Stimulated activated CD8-positive, alpha-beta memory T cell treated with anti-CD3 and anti-CD28 coated beads, Interleukin-15, amount 100 ng/mL, for 24 hours (primary cell): ENCODE data around the gene DPF3.
"Not testable (repeated sequence)": the region's sequence is repeated elsewhere in the genome, so short reads cannot be mapped to it uniquely, and the experiment has no call there.

Source experiments
- DNase-seq: peaks from one replicate; pipeline ENCODE4 v3.0.0-alpha.2; 2020; ENCODE audit warnings: low read depth

DPF3 gene

DNA sequence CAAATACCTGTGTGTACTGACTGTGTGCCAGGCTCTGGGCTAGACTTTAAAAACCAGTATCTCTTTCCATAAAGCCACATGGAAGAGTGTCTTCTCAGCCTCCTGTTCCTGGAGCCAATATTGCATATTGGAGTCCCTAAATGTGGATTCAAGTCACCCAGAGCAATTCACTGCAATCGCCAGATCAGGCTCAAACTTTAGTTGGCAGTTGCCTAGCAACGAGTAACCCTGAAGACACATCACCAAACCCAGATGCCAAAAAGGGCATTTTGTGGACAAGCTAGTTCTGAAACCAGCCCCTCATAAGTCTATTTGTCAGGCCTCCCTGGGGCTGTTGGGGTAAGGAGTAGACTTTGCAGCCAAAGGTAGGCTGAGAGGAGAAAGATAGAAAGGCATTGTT is 13.7 kb downstream of the DPF3 start:
- DNase-seq: no peak

DNA sequence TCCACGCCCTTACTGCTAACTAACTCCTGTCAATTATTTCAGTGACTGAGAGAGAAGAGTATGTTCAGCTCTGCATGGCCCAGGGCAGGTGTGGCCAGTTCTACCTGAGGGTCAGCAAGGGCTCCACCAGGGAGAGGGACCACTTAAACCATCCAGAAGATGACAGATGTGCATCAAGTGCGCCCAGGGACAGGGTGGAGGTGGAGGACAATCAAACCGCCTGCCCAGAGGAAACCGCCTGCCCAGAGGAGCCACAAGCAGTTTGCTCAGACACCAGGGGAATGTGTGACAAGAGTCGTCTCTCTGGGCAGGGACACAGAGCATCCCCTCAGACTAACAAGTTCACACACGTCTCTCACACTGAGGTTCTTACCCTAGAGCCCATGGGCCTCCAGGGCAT is 14.5 kb downstream of the DPF3 start:
- no peak for DNase-seq

DNA sequence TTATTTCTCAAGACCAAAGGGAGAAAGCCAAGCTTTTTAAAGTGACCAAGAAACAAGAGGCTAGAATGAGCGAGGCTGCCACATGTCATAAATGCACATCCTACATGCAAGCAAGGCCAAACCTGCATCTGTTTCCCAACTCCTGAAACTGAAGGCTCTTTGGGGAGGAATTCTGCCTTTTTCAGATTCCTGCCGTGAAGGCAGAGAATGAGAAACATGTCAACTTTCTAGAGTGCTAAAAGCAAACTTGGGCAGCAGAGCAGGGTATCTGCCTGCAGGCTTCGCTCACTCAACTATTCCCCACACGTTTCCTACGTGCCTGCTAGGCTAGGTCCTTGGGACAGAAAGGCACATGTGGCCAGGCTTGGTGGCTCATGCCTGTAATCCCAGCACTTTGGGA is 15.2 kb downstream of the DPF3 start:
- no peak for DNase-seq

DNA sequence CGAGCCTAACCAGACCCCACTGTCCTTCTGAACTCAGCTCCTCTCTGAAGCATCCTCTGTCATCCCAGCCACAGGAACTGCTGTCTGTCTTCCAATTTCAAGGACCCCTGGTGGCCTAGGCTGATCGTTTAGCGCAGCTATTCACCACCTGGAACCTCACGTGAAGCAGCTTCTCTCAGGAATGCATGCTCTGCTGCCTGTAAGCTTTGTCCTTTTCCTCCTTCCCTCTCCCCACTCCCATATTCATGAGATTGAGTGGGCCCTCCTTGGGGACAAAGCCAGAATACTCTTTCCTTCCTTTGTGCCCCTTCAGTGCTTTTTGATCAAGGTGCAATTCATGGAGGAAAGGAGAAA is 17.2 kb downstream of the DPF3 start:
- DNase-seq: no peak

DNA sequence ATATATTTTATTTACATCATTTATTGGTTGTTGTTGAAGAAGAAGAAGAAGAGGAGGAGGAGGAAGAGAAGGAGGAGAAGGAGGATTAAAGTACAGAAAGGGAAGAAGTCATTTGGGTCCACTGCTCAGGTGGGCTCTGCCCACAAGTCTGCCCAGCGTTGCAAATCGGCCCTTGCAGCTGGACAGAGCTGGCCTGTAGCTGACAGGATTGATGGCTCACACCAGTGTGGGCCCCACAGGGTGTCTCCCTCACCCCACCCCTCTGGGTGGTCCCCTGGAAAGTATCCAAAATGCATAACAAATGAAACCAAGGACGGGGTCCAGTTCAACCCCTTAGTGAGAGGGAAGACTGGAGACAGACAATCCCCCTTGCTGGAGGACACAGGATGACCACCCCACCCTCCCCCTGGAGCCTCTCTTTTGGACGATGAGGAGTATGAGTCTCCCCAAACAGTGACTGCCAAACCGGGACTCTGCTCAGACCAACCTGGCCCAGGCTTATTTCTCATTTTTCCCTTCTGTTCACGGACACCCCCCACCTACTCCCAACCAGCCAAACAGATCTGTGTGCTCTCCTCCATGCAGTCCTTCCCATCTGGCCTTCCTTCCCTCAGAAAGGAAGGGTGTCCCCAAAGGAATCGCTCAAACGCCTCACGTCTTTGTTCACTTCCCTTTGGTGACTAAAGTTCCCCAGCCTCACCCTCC is 17.7 kb downstream of the DPF3 start:
- no peak for DNase-seq

DNA sequence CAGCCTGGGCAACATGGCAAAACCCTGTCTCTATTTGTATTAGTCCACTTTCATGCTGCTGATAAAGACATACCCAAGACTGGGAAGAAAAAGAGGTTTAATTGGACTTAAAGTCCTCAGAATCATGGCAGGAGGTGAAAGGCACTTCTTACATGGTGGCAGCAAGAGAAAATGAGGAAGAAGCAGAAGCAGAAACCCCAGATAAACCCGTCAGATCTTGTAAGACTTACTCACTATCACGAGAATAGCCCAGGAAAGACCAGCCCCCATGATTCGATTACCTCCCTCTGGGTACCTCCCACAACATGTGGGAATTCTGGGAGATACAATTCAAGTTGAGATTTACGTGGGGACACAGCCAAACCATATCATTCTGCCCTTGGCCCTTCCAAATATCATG is 23.0 kb downstream of the DPF3 start:
- DNase-seq: not testable (repeated sequence)

DNA sequence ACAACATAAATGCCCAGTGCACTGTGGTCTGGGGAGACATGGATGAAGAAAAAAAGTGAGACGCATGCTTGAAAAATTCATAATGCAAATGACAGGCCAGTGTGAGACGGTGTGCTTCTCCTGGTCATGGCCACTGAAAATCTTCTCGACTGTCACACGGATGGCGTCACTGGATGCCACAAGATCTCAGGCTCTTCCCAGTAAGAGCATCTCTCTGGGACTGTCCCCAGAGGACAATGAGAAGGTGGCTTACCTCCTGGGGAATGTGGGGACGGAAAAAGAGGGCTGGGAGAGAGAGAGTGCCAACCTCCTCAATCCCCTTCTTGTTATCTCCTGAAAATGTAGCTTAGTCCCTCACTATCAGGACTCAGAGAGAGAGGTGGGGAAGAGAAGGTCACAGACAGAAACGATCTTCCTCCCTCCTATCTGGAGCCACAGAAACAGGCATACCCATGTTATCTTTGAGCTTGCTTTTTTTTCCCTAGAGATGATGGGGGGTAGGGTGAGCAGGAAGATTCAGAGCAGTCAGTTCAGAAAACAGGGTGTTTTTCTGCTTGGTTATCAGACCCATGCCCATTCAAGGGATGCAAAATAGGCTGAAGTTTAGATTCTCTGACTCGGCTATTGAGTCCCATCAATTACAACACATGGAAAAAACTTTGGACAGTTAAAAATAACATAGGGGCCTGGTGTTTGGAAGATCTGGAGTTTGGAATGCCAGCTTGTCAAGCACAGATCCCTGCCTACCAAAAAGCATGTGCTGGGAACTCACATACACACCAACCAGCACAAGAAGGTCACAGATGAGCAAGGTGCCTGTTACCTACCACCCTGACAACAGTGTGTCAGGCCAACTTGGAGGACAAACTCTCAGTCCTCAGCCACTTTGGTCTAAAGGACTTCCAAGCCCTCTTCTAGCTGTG is 24.2 kb downstream of the DPF3 start:
- DNase-seq: no peak

DNA sequence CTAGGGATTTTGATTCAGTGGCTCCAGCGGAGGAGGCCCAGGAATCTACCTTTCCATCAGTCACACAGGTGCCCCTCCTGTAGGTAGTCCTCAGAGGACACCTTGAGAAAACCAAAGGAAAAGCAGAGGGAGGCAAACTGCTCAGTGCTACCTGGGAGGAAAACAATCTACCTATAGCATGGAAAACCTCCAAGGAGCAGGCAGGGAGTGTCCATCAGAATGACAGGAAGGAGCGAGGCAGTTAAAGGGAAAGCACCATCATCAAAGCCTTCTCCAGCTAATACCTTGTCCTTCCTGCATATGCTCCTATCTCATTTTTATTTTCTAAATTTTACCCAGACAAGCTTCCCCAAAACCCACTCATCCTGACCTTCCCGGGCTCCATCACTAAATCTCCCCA is 25.4 kb downstream of the DPF3 start:
- DNase-seq: no peak

DNA sequence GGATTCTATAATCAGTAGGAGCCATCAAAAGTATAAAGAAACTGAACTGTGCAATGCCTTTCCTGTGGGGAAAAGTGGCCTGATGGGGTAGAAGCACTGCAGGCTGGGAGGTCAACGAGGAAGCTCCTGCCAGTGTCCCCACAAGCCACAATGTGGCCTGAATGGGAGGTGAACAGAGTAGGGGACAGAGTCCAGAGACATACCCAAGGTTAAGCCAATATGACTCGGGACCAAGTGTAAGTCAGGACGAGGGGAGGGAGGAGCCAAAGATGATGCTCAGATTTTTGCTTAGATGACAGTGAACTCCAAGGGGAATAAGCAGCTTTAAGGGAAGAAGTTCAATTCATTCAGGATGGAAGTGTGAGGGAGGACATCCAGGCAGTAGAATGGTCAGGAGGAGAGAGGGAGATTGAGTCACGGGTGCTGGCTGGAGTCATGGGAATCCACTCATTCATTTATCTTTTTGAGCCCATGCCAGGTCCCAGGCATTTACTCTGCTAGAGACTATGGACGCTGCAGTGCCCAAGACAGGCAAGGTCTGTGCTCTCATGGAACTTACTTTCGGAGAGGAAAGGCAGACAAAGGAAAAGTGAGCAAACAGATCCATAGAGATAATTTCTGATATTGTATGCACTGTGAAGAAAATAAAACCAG is 29.1 kb downstream of the DPF3 start:
- DNase-seq: no peak

DNA sequence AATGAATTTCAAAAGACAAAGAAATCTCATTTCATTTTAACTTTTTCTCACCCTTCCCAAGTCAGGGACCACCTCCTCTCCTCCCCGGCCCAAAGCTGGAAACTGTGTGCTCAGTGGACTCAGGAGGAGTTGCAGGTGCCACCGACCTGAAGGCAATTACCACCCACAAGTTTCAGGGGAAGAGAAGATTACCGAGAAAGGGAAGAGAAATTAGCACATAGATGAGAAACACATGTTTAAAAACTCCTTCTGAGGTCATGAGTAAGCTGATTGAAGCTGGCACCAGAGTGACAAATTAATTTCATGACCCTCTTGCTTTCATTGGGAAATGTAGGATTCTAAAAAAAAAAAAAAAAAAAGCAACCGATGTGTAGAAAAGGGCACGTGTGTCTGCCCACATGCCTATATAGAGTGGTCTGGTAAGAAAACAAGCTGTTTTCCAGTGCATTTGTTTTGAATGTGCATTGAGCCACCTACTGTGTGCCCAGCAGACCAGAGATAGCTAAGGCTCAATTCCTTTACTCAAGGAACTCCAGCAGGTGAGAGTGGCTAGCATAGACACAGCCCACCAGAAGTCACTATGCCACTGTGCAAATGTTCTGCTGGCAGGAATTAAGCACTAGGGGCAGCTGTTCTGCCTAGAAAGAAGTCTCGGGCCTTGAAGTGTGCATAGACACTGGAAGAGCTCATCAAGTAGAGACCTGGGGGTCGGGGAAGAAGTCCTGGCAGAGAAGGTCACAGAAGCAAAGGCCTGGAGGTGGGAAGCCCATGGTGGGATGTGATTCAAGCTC is 30.5 kb downstream of the DPF3 start:
- DNase-seq: no peak

DNA sequence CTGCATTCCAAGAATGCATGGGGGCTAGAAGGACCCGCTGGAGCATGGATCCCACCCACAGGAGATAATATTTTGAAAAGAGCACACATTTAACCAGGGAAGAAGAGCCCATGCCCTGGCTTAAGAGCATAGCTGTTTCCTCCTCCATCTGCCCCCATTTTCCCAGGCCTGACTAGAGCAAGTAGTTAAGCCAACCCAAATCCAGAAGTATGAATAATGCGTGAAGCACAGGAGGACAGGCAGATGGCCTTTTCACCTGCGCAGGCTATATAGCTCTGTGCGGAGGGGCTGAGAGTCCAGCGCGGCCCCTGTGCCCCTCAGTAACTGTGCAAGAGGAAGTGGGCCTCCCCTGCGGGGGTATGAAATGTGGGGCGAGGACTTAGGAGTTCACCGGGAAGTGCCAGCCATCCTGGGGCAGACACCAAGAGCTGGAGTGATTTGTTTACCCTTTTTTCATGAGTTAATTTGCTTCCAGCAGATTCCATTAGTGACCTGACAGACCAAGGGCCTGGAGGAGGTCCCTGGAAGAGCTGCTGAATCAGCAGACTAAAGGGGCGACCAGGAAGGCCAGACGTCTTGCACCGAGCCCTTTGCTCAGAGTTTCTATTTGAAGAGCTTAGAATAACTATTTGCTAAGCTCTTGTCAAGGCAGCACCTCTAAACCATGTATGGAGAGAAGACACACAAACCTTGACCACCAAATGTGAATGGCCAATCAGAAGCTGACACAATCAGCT is 37.2 kb downstream of the DPF3 start:
- DNase-seq: no peak

DNA sequence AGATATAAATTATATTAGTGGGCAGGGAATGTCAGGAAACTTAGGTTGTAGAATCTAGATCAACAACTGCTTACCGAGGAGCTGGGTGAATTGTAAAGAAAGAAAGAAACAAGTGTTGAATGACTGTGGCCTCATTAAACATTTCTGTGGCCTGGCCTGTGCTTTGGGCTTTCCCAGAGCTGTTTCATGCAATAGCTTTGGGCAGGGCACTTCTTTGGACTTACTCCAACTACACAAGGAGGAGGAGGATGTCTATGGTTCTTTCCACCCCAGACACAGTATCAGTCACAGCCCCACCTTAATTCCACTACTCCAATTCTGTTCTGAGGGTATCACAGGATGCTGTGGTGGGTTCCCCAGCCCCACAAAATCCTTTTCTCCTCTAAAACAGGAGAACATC is 38.0 kb downstream of the DPF3 start:
- DNase-seq: no peak

DNA sequence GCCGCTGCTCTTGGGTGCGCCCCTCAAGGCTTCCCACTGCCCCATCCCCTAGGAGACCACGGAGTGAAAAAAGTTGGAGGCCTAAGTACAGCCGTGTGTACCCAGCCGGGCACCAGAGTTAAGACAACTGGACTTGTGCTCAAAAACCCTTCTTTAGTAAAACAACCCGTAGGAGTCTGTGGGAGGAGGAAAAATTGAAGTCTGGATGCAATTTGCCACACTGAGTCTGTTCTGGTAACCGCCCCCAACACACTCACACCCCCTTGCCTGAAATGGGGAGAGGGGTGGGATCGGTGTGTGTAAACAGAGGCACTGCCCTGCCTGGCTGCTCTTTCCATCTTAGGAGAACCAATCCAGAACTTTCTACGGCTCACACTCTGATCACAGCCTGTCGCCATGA is 41.7 kb downstream of the DPF3 start:
- DNase-seq: no peak

DNA sequence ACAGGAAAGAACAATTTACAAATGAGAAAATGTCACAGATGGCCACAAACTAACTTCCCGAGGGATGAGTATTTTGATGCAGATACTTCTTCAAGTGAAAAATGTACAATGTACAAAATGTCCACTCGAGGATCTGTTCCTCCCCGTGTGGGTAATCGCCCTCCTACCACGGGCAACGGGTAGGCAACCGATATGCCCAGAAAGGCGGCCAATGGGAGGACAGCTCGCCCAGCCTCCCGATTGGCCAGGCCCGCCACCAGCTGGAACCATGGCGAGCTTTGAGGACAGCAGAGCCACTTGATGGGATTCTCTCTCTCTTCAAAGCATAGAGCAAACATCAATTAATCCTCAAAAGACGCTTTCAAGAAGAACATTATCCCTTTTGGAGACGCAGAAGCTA is 42.3 kb downstream of the DPF3 start:
- no peak for DNase-seq

DNA sequence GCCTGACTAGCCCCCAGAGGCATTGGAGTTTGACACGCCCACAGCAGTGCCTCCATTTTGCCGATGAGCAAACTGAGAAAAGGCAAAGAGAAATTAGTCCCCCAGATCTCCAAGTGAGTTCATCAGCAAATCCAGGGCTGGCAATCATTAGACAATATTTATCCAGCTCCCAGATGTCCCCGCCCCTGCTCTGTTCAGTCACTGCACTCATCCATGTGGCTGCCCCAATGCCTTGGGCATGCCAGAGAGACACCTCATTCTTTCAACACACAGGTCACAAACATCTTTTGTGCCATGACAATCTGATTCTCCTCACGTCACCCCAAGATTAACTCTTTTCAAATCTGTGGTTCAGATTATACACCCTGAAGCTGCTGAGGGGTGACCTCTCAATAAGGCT is 43.5 kb downstream of the DPF3 start:
- DNase-seq: no peak

DNA sequence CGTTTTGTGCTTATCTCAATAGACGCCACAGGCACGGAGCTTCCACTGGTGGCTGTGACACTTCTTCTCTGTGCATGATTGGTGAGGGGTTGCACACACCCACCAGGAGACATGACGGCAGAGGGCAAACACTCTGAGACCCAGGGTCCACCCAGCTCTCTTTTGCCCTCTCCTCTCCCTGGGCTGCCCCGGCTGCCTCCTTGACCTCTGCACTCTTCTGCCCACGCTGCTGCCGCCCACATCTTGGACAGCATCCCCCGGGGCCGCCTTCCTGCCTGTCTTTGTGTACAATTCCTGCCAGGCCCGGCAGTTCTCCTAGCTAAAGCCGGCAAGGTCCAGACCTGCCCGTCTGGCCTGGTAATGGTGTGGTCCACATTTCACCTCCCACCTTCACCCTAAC is 44.7 kb downstream of the DPF3 start:
- DNase-seq: no peak

DNA sequence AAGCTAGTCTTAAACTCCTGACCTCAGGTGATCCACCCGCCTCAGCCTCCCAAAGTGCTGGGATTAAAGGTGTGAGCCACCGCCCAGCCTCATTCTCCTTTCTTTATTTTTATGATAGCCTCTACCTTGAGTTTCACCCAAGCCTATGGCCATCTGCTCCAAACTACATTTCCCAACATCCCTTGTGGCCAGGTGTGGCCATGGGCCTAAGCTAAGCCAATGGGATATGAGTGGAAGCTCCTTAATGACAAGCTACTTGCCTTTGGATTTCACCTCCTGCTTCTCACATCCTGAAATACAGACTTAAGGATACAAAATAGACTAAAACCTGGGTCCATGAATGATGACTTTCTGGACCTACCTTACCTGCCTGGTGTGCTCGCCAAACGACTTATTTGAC is 46.2 kb downstream of the DPF3 start:
- DNase-seq: no peak

DNA sequence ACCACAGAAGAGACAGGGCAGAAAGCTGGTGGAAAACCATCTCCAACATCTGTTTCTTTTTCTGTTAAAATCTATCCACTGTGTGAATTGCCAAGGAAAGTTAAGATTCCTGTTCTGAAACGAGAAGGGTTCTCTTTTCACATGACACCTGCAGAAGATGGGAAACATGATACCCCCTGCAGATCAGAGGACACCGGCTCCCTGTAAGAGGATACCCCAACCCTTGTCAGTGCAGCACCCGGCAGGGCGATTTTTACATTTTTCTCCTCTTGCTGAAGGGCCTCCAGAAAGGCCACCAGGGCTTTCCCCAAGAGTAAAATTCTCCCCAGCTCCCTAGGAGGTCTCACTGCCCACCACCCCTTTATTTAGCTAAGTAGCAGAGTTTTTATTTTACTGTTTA is 48.2 kb downstream of the DPF3 start:
- no peak for DNase-seq

DNA sequence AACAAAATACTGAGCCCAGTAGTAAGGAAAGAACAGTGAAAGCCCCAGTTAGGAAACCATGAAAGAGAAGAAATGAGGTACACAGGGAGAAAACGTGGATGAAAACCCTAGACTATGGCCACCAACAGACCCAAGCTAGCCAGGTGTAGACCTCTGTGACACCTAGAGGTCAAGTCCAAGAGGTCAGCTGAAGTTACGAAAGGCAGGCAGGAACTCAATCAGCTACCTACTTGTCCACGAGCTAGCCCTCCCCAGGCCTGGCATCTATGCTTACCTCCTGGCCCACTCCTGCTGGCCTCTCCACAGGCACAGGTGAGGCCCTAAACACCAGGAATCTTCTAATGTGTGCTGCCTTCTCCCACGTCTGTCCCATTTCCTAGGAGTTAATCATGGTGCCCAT is 48.7 kb downstream of the DPF3 start:
- no peak for DNase-seq

DNA sequence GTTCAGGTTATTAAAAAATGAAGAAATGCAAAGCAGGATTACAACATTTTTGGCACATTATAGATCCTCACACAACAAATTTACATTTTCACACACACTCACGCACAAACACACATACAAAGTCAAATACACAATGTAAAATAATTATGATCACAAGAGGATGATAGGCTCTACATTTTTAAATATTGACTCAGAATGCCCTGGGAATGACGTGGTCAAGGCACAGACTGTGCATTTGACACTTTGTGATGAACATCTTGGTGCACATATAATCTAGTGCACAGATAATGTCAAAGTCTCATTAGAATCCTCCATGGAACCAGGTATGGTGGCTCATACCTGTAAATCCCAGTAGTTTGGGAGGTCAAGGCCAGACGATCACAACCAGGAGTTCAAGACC is 49.4 kb downstream of the DPF3 start:
- no peak for DNase-seq

DNA sequence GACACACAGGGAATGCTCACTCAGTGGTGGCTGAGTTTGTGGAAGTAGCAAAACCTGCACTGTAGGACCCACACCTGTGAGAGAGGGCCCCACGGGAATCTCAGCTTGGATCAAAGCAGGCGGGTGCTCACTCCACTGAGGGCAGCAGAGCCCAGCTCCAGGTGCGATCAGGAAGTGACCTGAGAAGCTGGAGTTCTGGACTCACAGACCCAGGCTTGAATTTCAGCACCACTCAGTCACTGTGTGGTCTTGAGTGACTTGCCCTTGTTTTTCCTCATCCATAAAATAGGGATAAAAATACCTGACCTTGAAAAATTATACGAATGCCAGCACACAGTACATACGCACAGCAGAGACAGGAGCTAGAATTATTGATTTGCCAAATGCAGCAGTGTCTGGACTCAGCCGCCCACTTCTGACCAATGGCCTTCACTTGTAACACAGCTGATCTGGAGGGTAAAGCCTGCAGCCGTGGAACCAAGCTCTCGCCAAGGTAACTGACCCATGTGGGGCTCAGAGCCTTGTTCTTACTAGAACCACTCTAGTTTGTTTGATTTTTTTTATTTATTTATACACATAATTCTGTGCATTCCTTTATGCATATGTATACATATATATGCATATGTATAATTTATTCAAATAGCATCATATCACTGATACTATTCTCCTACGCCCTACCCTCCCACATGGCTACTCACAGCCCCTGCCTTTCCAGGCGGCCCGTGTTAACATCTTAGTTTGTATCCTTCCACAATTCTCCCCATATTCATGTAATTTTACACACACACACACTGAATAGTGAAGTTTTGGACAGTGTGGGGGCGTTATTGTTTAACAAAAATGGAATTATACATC is 53.9 kb downstream of the DPF3 start:
- DNase-seq: no peak
